HepG2 (cell line): Measurements from ENCODE around the gene RBX1. TPM values are rescaled to one million over a fixed set of nuclear protein-coding genes. Genes with fewer than 3 reads are reported as not detected.

Source experiments
- DR1 ChIP-seq: sonication (generic); formaldehyde crosslinking; IDR thresholded peaks from 2 replicates; pipeline ENCODE4 v1.8.0; 2021; ENCODE audit warnings: mild to moderate bottlenecking, missing genetic modification reagents, inconsistent platforms
- FOXO1 ChIP-seq: sonication (generic); formaldehyde crosslinking; IDR thresholded peaks from 2 replicates; pipeline ENCODE4 v1.4.0; 2020; ENCODE audit warnings: missing genetic modification reagents
- HOXD1 ChIP-seq: sonication (generic); formaldehyde crosslinking; IDR thresholded peaks from 2 replicates; pipeline ENCODE4 v1.5.0; 2020; ENCODE audit warnings: missing genetic modification reagents
- IRF2 ChIP-seq: IDR thresholded peaks from 2 replicates; pipeline ENCODE4 v1.6.1; 2018; ENCODE audit warnings: missing genetic modification reagents, missing compliant biosample characterization
- MTA3 ChIP-seq: sonication (generic); formaldehyde crosslinking; IDR thresholded peaks from 2 replicates; pipeline ENCODE4 v1.4.0; 2020; ENCODE audit warnings: missing genetic modification reagents
- RBM39 ChIP-seq: fragments of 200-400 bp; formaldehyde crosslinking; IDR thresholded peaks from one replicate; pipeline ENCODE4 v1.6.1; 2018; ENCODE audit warnings: antibody characterized with exemption, mild to moderate bottlenecking, low read depth, low read length; ENCODE audit not compliant: poor library complexity, severe bottlenecking
- RCOR2 ChIP-seq: IDR thresholded peaks from 2 replicates; pipeline ENCODE4 v1.6.1; 2016; ENCODE audit warnings: missing biosample characterization, missing genetic modification reagents
- REL ChIP-seq: sonication (generic); formaldehyde crosslinking; conservative IDR thresholded peaks from 2 replicates; pipeline ENCODE4 v1.8.0; 2022; ENCODE audit warnings: mild to moderate bottlenecking, missing genetic modification reagents, moderate library complexity
- RFX5 ChIP-seq: IDR thresholded peaks from 2 replicates; pipeline ENCODE4 v1.6.1; 2011; ENCODE audit warnings: low read depth, low read length, improper control_type of control experiment
- TFDP2 ChIP-seq: sonication (generic); formaldehyde crosslinking; IDR thresholded peaks from 2 replicates; pipeline ENCODE4 v1.4.0; 2020; ENCODE audit warnings: missing genetic modification reagents
- TIGD3 ChIP-seq: sonication (generic); formaldehyde crosslinking; IDR thresholded peaks from 2 replicates; pipeline ENCODE4 v1.5.1; 2020; ENCODE audit warnings: mild to moderate bottlenecking, missing genetic modification reagents, borderline replicate concordance
- ZBTB42 ChIP-seq: sonication (generic); formaldehyde crosslinking; IDR thresholded peaks from 2 replicates; pipeline ENCODE4 v1.5.0; 2020; ENCODE audit warnings: mild to moderate bottlenecking, missing genetic modification reagents
- ZBTB7A ChIP-seq: sonication (generic); formaldehyde crosslinking; IDR thresholded peaks from 2 replicates; pipeline ENCODE4 v1.8.0; 2022; ENCODE audit warnings: mild to moderate bottlenecking, missing genetic modification reagents
- ZC3H13 ChIP-seq: sonication (generic); formaldehyde crosslinking; IDR thresholded peaks from 2 replicates; pipeline ENCODE4 v1.8.1; 2023; ENCODE audit warnings: mild to moderate bottlenecking, missing genetic modification reagents, moderate library complexity
- ZFP62 ChIP-seq: sonication (generic); formaldehyde crosslinking; IDR thresholded peaks from 2 replicates; pipeline ENCODE4 v1.4.0; 2020; ENCODE audit warnings: missing genetic modification reagents
- ZNF275 ChIP-seq: sonication (generic); formaldehyde crosslinking; IDR thresholded peaks from 2 replicates; pipeline ENCODE4 v1.8.0; 2022; ENCODE audit warnings: missing genetic modification reagents, mild to moderate bottlenecking, inconsistent platforms, borderline replicate concordance
- ZNF672 ChIP-seq: sonication (generic); formaldehyde crosslinking; IDR thresholded peaks from 2 replicates; pipeline ENCODE4 v1.8.1; 2022; ENCODE audit warnings: missing genetic modification reagents
- ZNF687 ChIP-seq: sonication (generic); formaldehyde crosslinking; IDR thresholded peaks from 2 replicates; pipeline ENCODE4 v1.5.1; 2020; ENCODE audit warnings: mild to moderate bottlenecking, missing genetic modification reagents, moderate library complexity
- polyA plus RNA-seq, 8 experiments: library from polyadenylated mRNA; depleted of rRNA in 3 of 8; stranded (reverse) in 7 of 8; unstranded in 1 of 8; fragments of >200 nt; fragmentation: Illumina TruSeq in 4 of 8; extraction: Trizol in 4 of 8; gene quantifications; 2 replicates each; pipeline versions ENCODE4 v1.2.1 to v1.2.3, GENCODE V29; 2011 to 2016; ENCODE audit warnings: low read depth in 4 of 8, missing spikeins in 1 of 8, mixed read lengths in 1 of 8; ENCODE audit not compliant: insufficient read depth in 1 of 8
- total RNA-seq, 5 experiments: library from RNA; depleted of rRNA; stranded (reverse); fragments of >200 nt; fragmentation: Illumina TruSeq; extraction: Trizol; gene quantifications; 2 replicates each; pipeline ENCODE4 v1.2.3, GENCODE V29; 2016; ENCODE audit warnings: low read depth in 1 of 5

Gene RBX1
- total and polyA plus RNA-seq, 2 of the 13 experiments (the other 11 are each of a cell fraction or from before 2014, with no cell fraction given) = 84.9 to 90.2 TPM

- TF ChIP-seq TIGD3 (CRISPR knock-in tag) = no peak
- peak; percentile 89; the same call in 1 of the 2 replicates for TF ChIP-seq ZBTB7A (CRISPR knock-in tag)
- TF ChIP-seq ZNF687 (CRISPR knock-in tag) = peak; percentile 97
- no peak for TF ChIP-seq RFX5
- TF ChIP-seq ZNF275 (CRISPR knock-in tag) = peak; percentile 59; the same call in 1 of the 2 replicates
- TF ChIP-seq ZC3H13 (CRISPR knock-in tag) = 0 out of 2 replicates have a peak, but pooled peaks have one; percentile 90
- TF ChIP-seq HOXD1 (CRISPR knock-in tag) = no peak; the same call in 1 of the 2 replicates
- TF ChIP-seq ZNF672 = peak; percentile 67; the same call in 1 of the 2 replicates
- TF ChIP-seq DR1 (CRISPR knock-in tag) = peak; percentile 62; the same call in 1 of the 2 replicates
- TF ChIP-seq RCOR2 (CRISPR knock-in tag) = no peak
- TF ChIP-seq REL = peak; percentile 94
- peak; percentile 91 for TF ChIP-seq TFDP2
- peak; percentile 39; the same call in 1 of the 2 replicates for TF ChIP-seq FOXO1 (CRISPR knock-in tag)
- TF ChIP-seq IRF2 (CRISPR knock-in tag) = peak; percentile 64; the same call in 1 of the 2 replicates
- peak; percentile 77; the same call in 1 of the 2 replicates for TF ChIP-seq ZBTB42 (CRISPR knock-in tag)
- no peak for TF ChIP-seq MTA3 (CRISPR knock-in tag)
- peak; percentile 60 for TF ChIP-seq RBM39
- TF ChIP-seq ZFP62 (CRISPR knock-in tag) = no peak
Observed at GRCh38 chr22:41022470-41023298, 71.5 kb downstream of the RBX1 start (continued).
